Common myeloid progenitor, CD34-positive (primary cell): ENCODE data around the gene CHD9NB.
"Not testable (repeated sequence)": the region's sequence is repeated elsewhere in the genome, so short reads cannot be mapped to it uniquely, and the experiment has no call there.

Experiments
- CTCF ChIA-PET: fragments of 350-600 bp; sonication (Branson Sonifier 250); formaldehyde crosslinking; loops from one replicate; lab custom pipeline; 2021; ENCODE audit warnings: antibody characterized with exemption; lab: Charles Lee
- POLR2A ChIA-PET: fragments of 350-600 bp; sonication (Branson Sonifier 250); formaldehyde crosslinking; loops from one replicate; lab custom pipeline; 2021; ENCODE audit warnings: antibody characterized with exemption; lab: Charles Lee
- DNase-seq, 3 donors: peaks; one replicate each; pipeline versions ENCODE4 v3.0.0 to v3.0.0-alpha.2; 2013
- H3K27ac ChIP-seq, 2 experiments: 1 replicate in 1 of 2; 2 replicates in 1 of 2; pipeline ENCODE4 v1.7.0; 2013; ENCODE audit warnings: inconsistent platforms in 2 of 2, low read length in 2 of 2, mild to moderate bottlenecking in 2 of 2, low read depth in 1 of 2, moderate library complexity in 1 of 2; ENCODE audit not compliant: severe bottlenecking in 2 of 2, insufficient read depth in 1 of 2, poor library complexity in 1 of 2
- H3K27me3 ChIP-seq, 5 experiments: replicated peaks in 2 of 5; 1 replicate in 3 of 5; 2 replicates in 2 of 5; pipeline versions ENCODE4 v1.6.1 to v1.7.0; 2013; ENCODE audit warnings: low read length in 4 of 5, mild to moderate bottlenecking in 2 of 5, moderate library complexity in 2 of 5, inconsistent platforms in 1 of 5; ENCODE audit not compliant: insufficient read depth in 5 of 5, control insufficient read depth in 4 of 5
- H3K36me3 ChIP-seq, 4 experiments: 1 replicate in 2 of 4; 2 replicates in 2 of 4; pipeline versions ENCODE4 v1.6.1 to v1.7.0; 2013; ENCODE audit warnings: low read length in 3 of 4, control low read depth in 1 of 4, mild to moderate bottlenecking in 1 of 4; ENCODE audit not compliant: control insufficient read depth in 4 of 4, insufficient read depth in 4 of 4
- H3K4me1 ChIP-seq, 4 experiments: 1 replicate in 3 of 4; 2 replicates in 1 of 4; pipeline versions ENCODE4 v1.6.1 to v1.7.1; 2013; ENCODE audit warnings: low read length in 3 of 4, mild to moderate bottlenecking in 3 of 4, control low read depth in 1 of 4, inconsistent platforms in 1 of 4, moderate library complexity in 1 of 4; ENCODE audit not compliant: control insufficient read depth in 4 of 4, insufficient read depth in 4 of 4; ENCODE audit errors: control extremely low read depth in 1 of 4
- H3K4me3 ChIP-seq, 7 experiments: 1 replicate in 4 of 7; 2 replicates in 3 of 7; pipeline versions ENCODE4 v1.5.1 to v1.7.0; 2013; ENCODE audit warnings: mild to moderate bottlenecking in 7 of 7, low read length in 6 of 7, moderate library complexity in 6 of 7, inconsistent platforms in 2 of 7, low read depth in 2 of 7, control low read depth in 1 of 7; ENCODE audit not compliant: insufficient read depth in 4 of 7, control insufficient read depth in 1 of 7; ENCODE audit errors: extremely low read depth in 1 of 7
- H3K9me3 ChIP-seq, 5 experiments: 1 replicate in 4 of 5; 2 replicates in 1 of 5; pipeline versions ENCODE4 v1.6.1 to v1.7.1; 2013; ENCODE audit warnings: low read length in 4 of 5, mild to moderate bottlenecking in 2 of 5, inconsistent platforms in 1 of 5, low read depth in 1 of 5, moderate library complexity in 1 of 5; ENCODE audit not compliant: control insufficient read depth in 4 of 5, insufficient read depth in 2 of 5; ENCODE audit errors: control extremely low read depth in 1 of 5
- WGBS: methylation state at CpG from one replicate; pipeline ENCODE4 v1.1.5; 2013; ENCODE audit not compliant: insufficient coverage; 5-methylcytosine and 5-hydroxymethylcytosine counted together

The CHD9NB gene

GRCh38 chr16:53036711-53037110, 16.0 kb downstream of the CHD9NB start:
- H3K9me3 ChIP-seq: peaks cover 0 to 11% (median 3%) of the 10 kb centered on the region in 5 experiments
- POLR2A ChIA-PET, DNase-seq, H3K36me3 ChIP-seq, H3K27ac ChIP-seq, H3K4me1 ChIP-seq, H3K27me3 ChIP-seq, CTCF ChIA-PET, H3K4me3 ChIP-seq: not testable (repeated sequence)
- WGBS: 100% methylated on average over 4 of the region's 6 CpGs

GRCh38 chr16:53036066-53036465, 16.6 kb downstream of the CHD9NB start:
- H3K9me3 ChIP-seq: peaks cover 0 to 11% (median 3%) of the 10 kb centered on the region in 5 experiments
- H3K27me3 ChIP-seq: no peaks in the 10 kb centered on the region
- ChIA-PET POLR2A (no interaction called here), CTCF (no interaction called here)
- no peak overlapping the region for H3K27ac ChIP-seq
- no peaks in the 10 kb centered on the region for H3K36me3 ChIP-seq
- H3K4me3 ChIP-seq: no peak overlapping the region
- no peak for DNase-seq
- peaks cover 0 to 3% (median 1%) of the 10 kb centered on the region in 4 experiments for H3K4me1 ChIP-seq
- 89% methylated on average over 6 of the region's 6 CpGs for WGBS

- Histone ChIP-seq H3K27ac (no peak overlapping the region), H3K9me3 (peaks cover 0 to 11% (median 3%) of the 10 kb centered on the region in 5 experiments), H3K36me3 (no peaks in the 10 kb centered on the region), H3K27me3 (no peaks in the 10 kb centered on the region), H3K4me1 (no peaks in the 10 kb centered on the region), H3K4me3 (no peak overlapping the region)
- WGBS: 100% methylated on average over 3 of the region's 3 CpGs
- no peak for DNase-seq
- CTCF ChIA-PET: interaction anchor here (1.0 kb wide), 1 partner anchor 13 kb away, joined by 3 read pairs; no protein-coding TSS in a partner anchor
- POLR2A ChIA-PET: no interaction called here
Measured at GRCh38 chr16:53035176-53035942, 17.3 kb downstream of the CHD9NB start.

- CTCF ChIA-PET: interaction anchor here (1.0 kb wide), 2 partner anchors 9 to 12 kb away, joined by 3 read pairs; no protein-coding TSS in a partner anchor
- H3K4me3 ChIP-seq: no peak overlapping the region
- 77% methylated on average over 4 of the region's 6 CpGs for WGBS
- POLR2A ChIA-PET: no interaction called here
- no peaks in the 10 kb centered on the region for H3K27me3 ChIP-seq
- no peaks in the 10 kb centered on the region for H3K4me1 ChIP-seq
- no peak for DNase-seq
- peaks cover 0 to 11% (median 3%) of the 10 kb centered on the region in 5 experiments for H3K9me3 ChIP-seq
- no peak overlapping the region for H3K27ac ChIP-seq
- no peaks in the 10 kb centered on the region for H3K36me3 ChIP-seq
Measured at GRCh38 chr16:53034306-53034705, 18.4 kb downstream of the CHD9NB start.

GRCh38 chr16:53031323-53031942, 21.3 kb downstream of the CHD9NB start:
- WGBS: 64% methylated on average over 1 of the region's 2 CpGs
- CTCF ChIA-PET: interaction anchor here (1.0 kb wide), 1 partner anchor 17 kb away, joined by 3 read pairs; no protein-coding TSS in a partner anchor
- no peak for DNase-seq

GRCh38 chr16:53029971-53030370, 22.7 kb downstream of the CHD9NB start:
- Histone ChIP-seq H3K4me3 (no peak overlapping the region), H3K27me3 (no peaks in the 10 kb centered on the region), H3K27ac (no peak overlapping the region), H3K36me3 (no peaks in the 10 kb centered on the region), H3K9me3 (peaks cover 0 to 11% (median 3%) of the 10 kb centered on the region in 5 experiments), H3K4me1 (no peaks in the 10 kb centered on the region)
- CTCF ChIA-PET: no interaction called here
- no peak for DNase-seq
- WGBS: 100% methylated on average over 2 of the region's 3 CpGs
- POLR2A ChIA-PET: no interaction called here

More at GRCh38 chr16:53031323-53031942, 21.3 kb downstream of the CHD9NB start:
- Histone ChIP-seq H3K4me3 (no peak overlapping the region), H3K27me3 (no peaks in the 10 kb centered on the region), H3K4me1 (no peaks in the 10 kb centered on the region), H3K9me3 (peaks cover 0 to 11% (median 3%) of the 10 kb centered on the region in 5 experiments), H3K27ac (no peak overlapping the region), H3K36me3 (no peaks in the 10 kb centered on the region)
- POLR2A ChIA-PET: no interaction called here

- no peaks in the 10 kb centered on the region for H3K36me3 ChIP-seq
- no peaks in the 10 kb centered on the region for H3K4me1 ChIP-seq
- no peak overlapping the region for H3K4me3 ChIP-seq
- ChIA-PET POLR2A (interaction anchor here (0.6 kb wide), 1 partner anchor 858 kb away, joined by 3 read pairs; no protein-coding TSS in a partner anchor), CTCF (no interaction called here)
- no peak overlapping the region for H3K27ac ChIP-seq
- H3K27me3 ChIP-seq: peaks cover 0 to 2% (median 0%) of the 10 kb centered on the region in 5 experiments
- H3K9me3 ChIP-seq: no peaks in the 10 kb centered on the region
- WGBS: 94% methylated on average over 4 of the region's 4 CpGs
- DNase-seq: no peak
Measured at GRCh38 chr16:53024045-53024444, 28.7 kb downstream of the CHD9NB start.
